ENCODE data around the gene TRMT6.

- TF ChIP-seq POLR2A (IDR thresholded peaks at IDR 0.05; ENCODE audit: low read length) (no peak), EP300 (IDR thresholded peaks at IDR 0.05) (no peak), CTCF (IDR thresholded peaks at IDR 0.05) (no peak), USF2 (IDR thresholded peaks at IDR 0.05) (no peak), HDAC2 (IDR thresholded peaks at IDR 0.05) (no peak), BHLHE40 (IDR thresholded peaks at IDR 0.05; ENCODE audit: low read depth, low read length) (no peak), PBX3 (IDR thresholded peaks at IDR 0.05) (no peak), SMC3 (IDR thresholded peaks at IDR 0.05) (no peak), CEBPB (IDR thresholded peaks at IDR 0.05) (no peak), MAX (IDR thresholded peaks at IDR 0.05) (no peak), REST (IDR thresholded peaks at IDR 0.05) (no peak)
Measured at GRCh38 chr20:5932796-5933195, 17.5 kb downstream of the TRMT6 start.

All from A549 (cell line).